Fibroblast of mammary gland (primary cell): Measurements from ENCODE around the gene TAOK3.

Experiments used
- DNase-seq: peaks from one replicate; pipeline ENCODE4 v3.0.0-alpha.2; 2010; ENCODE audit warnings: low read depth
- H3K4me3 ChIP-seq: 2 replicates; pipeline ENCODE4 v1.5.1; 2011; ENCODE audit warnings: low read depth, mild to moderate bottlenecking, low read length, moderate library complexity; ENCODE audit not compliant: control insufficient read depth
- CTCF ChIP-seq: conservative IDR thresholded peaks from 2 replicates; pipeline ENCODE4 v1.5.1; 2011; ENCODE audit warnings: low read depth, low read length, inconsistent platforms; ENCODE audit not compliant: control insufficient read depth, insufficient read depth

The TAOK3 gene

DNA sequence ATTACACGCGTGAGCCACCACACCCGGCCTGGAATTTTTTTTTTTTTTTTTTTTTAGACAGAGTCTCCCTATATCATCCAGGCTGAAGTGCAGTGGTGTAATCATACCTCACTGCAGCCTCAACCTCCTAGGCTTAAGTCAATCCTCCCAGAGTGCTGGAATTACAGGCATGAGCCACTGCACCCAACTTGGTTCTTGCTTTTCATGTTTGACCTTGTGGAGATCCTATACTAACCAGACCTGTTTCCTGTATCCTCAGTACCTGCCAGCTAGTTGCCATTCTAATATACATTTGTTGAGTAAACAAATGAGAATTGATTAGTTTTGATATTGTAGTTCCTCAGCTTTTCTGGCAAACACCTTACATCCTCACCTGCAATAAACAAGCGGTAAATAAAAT, 265.7 kb downstream of the TAOK3 start:
- H3K4me3 ChIP-seq, result no peak overlapping the region
- no peak for TF ChIP-seq CTCF
- no peak for DNase-seq

DNA sequence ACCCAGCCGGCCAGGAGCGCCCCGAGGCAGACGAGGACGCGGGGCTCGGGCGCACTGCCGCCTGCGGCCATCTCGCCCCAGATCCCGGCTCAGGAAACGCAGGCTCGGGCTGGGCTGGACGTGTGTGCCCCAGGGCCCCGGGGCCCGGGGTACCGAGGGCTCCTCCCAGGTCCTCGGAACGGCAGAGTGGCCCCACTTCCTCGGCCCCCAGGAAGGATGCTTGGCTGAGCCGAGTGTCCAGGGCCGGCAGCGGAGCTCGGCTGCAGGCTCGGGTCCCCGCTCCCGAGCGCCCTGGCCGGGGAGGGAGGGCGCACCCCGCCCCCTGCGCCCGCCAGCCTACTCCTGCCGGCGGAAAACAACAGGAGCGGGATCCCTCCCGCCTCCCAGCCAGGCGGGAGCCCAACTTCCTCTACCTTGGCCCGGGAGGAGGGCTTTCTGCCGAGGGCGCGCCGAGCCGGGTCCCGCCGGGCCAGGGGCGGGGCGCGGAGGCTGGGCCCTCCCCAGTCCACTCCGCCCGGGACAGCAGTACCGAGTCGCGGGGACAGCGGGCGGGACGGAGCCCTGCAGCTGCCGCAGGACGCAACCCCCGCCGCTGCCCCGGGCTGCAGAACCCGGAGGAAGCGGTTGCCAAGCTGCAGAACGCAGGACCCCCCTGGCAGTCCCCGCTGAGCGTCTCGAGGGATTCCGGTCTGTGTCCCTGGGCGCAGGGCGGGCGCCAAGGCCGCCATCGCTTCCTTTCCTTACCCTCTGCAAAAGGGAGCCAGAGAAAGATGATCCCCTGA, 268.9 kb downstream of the TAOK3 start, which contains the start of gene VSIG10:
Gene VSIG10 (minus strand): TSS at position 411 of the 782 bp plus-strand sequence. CDS start 340 bp downstream, at position 71.
- peak within 1 kb of the TSS; percentile 64 for H3K4me3 ChIP-seq
- DNase-seq, result peak; percentile 51
- TF ChIP-seq CTCF, result no peak

GRCh38 chr12:118103201-118103600, 269.5 kb downstream of the TAOK3 start:
- TF ChIP-seq CTCF, result no peak
- DNase-seq, result no peak
- H3K4me3 ChIP-seq, result peak overlapping the region; percentile 64

DNA sequence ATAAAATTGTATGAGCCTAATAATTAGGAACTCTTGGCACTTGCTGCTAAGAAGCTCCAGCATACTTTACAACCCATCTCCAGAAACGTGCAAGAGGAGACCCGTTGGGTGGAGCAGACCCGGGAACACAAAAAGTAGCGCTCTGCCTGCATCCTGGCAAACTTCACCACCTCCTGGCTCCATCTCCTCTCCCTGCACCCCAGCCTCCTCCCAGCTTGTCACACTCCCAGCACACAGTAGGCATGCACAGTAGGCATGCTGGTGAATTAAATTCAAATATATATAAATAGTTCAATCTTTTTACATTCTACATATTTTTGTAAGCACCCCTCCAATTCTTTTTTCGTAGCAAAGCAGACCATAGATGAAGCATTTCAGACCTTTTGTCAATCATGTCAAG, 270.1 kb downstream of the TAOK3 start:
- DNase-seq, result no peak
- peak overlapping the region; percentile 64 for H3K4me3 ChIP-seq
- no peak for TF ChIP-seq CTCF

DNA sequence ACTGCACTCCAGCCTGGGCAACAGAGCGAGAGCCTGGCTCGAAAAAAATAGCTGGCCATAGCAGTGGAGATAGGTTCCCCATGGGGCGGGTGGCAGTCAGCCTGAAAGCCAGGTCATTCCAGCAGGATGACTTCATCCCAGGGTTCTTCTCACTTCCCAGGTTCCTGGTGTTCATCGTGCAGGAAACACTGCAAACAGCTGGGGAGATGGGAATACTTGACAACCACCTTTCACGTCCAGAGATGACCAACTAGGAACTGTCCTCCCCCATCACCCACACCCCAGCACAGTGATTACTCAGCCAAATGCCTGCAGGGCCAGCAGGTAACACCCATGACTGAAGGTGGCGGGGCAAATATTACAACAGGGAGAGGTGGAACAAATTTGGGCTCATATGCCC, 270.6 kb downstream of the TAOK3 start:
- no peak overlapping the region for H3K4me3 ChIP-seq
- DNase-seq, result no peak
- TF ChIP-seq CTCF, result no peak

GRCh38 chr12:118101051-118101450, 271.7 kb downstream of the TAOK3 start:
- no peak for TF ChIP-seq CTCF
- H3K4me3 ChIP-seq, result no peak overlapping the region
- no peak for DNase-seq
